NT2/D1 (cell line): ENCODE data around the gene PRR29.

Source experiments
- DNase-seq: peaks from one replicate; pipeline ENCODE4 v3.0.0-alpha.2; 2011; ENCODE audit warnings: low read depth, low spot score
- H3K27me3 ChIP-seq: 2 replicates; pipeline ENCODE4 v1.6.0; 2011; ENCODE audit warnings: mild to moderate bottlenecking; ENCODE audit not compliant: insufficient read length, insufficient read depth
- H3K36me3 ChIP-seq: 2 replicates; pipeline ENCODE4 v1.6.1; 2011; ENCODE audit warnings: mild to moderate bottlenecking, low read length, mixed read lengths; ENCODE audit not compliant: insufficient read depth, insufficient read length
- H3K4me1 ChIP-seq: 2 replicates; pipeline ENCODE4 v1.5.1; 2011; ENCODE audit not compliant: insufficient read depth, insufficient read length
- H3K4me3 ChIP-seq: 2 replicates; pipeline ENCODE4 v1.5.1; 2011; ENCODE audit warnings: low read depth; ENCODE audit not compliant: insufficient read length
- H3K9ac ChIP-seq: 2 replicates; pipeline ENCODE4 v1.6.0; 2011; ENCODE audit warnings: low read depth; ENCODE audit not compliant: insufficient read length
- H3K9me3 ChIP-seq: 2 replicates; pipeline ENCODE4 v1.5.1; 2011; ENCODE audit warnings: mild to moderate bottlenecking, low read length; ENCODE audit not compliant: insufficient read depth
- SUZ12 ChIP-seq: IDR thresholded peaks from 2 replicates; pipeline ENCODE4 v1.6.1; 2011; ENCODE audit not compliant: insufficient read length, insufficient read depth; ENCODE audit errors: extremely low read depth
- YY1 ChIP-seq: IDR thresholded peaks from 2 replicates; pipeline ENCODE4 v1.6.1; 2011; ENCODE audit not compliant: insufficient read length, insufficient read depth
- ZNF274 ChIP-seq: IDR thresholded peaks from 2 replicates; pipeline ENCODE4 v1.6.1; 2011; ENCODE audit warnings: mild to moderate bottlenecking, low read depth, low read length

PRR29 gene

GRCh38 chr17:63966646-63967264 is 31.4 kb upstream of the PRR29 start:
- Histone ChIP-seq H3K4me3 (no peak overlapping the region), H3K9ac (no peak overlapping the region), H3K4me1 (peaks cover 14% of the 10 kb centered on the region), H3K9me3 (no peaks in the 10 kb centered on the region), H3K36me3 (no peaks in the 10 kb centered on the region), H3K27me3 (no peaks in the 10 kb centered on the region)
- no peak for DNase-seq
- TF ChIP-seq SUZ12 (no peak), ZNF274 (no peak), YY1 (no peak)

GRCh38 chr17:63967953-63968352 is 30.2 kb upstream of the PRR29 start:
- no peak overlapping the region for H3K4me3 ChIP-seq
- peaks cover 5% of the 10 kb centered on the region for H3K4me1 ChIP-seq
- no peak for DNase-seq
- TF ChIP-seq YY1 (no peak), ZNF274 (no peak), SUZ12 (no peak)
- no peaks in the 10 kb centered on the region for H3K9me3 ChIP-seq
- no peaks in the 10 kb centered on the region for H3K27me3 ChIP-seq
- H3K36me3 ChIP-seq: no peaks in the 10 kb centered on the region
- H3K9ac ChIP-seq: no peak overlapping the region

GRCh38 chr17:63969278-63969677 is 28.9 kb upstream of the PRR29 start:
- no peaks in the 10 kb centered on the region for H3K36me3 ChIP-seq
- no peaks in the 10 kb centered on the region for H3K27me3 ChIP-seq
- no peak overlapping the region for H3K4me3 ChIP-seq
- H3K9ac ChIP-seq: no peak overlapping the region
- no peaks in the 10 kb centered on the region for H3K9me3 ChIP-seq
- peaks cover 12% of the 10 kb centered on the region for H3K4me1 ChIP-seq
- DNase-seq: no peak
- no peak for TF ChIP-seq YY1
- no peak for TF ChIP-seq ZNF274
- TF ChIP-seq SUZ12: no peak

DNA sequence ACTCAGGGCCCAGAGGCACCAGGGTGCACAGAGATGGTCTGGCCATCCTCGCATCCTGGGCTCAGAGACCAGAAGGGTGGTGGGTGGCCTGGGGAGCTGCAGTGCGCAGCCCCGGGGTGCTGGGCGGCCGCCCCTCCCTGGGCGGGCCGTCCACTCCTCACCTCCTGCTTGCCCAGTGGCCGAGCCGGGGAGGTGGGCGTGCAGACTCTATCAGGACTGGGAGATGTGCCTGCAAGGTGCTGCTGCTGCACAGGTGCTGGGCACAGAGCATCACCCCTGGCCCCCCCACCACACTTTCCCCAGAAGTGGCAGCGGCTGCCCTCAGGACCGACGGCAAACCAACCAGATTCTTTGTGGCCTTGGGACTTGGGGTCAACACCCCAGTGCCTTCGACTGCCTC is 25.4 kb upstream of the PRR29 start, which contains the start of gene SCN4A:
TSS of gene SCN4A (minus strand) at position 123 of the 400 bp plus-strand sequence. CDS start at position 46, 77 bp downstream.
- peaks cover 11% of the 10 kb centered on the region for H3K4me1 ChIP-seq
- H3K27me3 ChIP-seq: no peaks in the 10 kb centered on the region
- no peak for DNase-seq
- no peaks in the 10 kb centered on the region for H3K9me3 ChIP-seq
- TF ChIP-seq ZNF274 (no peak), YY1 (no peak), SUZ12 (no peak)
- no peak within 1 kb of the TSS for H3K9ac ChIP-seq
- H3K36me3 ChIP-seq: no peaks in the 10 kb centered on the region
- no peak within 1 kb of the TSS for H3K4me3 ChIP-seq

DNA sequence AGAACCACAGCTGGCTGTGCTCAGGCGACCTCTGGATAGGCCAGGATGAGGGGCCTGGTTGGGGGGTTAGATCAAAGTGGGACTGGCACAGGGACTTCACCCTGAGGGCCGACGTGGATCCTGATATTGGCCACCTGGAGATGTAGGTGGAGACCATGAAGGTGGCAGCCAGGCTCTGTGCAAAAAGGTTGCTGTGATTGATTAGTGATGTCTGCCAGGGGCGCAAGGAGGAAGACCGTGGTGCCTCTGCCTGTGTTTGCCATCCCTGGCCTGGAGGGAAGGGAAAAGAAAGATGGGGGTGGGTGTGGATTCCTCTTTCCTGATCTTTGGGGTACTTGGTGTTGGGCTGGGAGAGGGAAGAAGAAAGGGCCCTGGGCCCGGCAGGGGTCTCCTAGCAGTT is 24.9 kb upstream of the PRR29 start:
- Histone ChIP-seq H3K36me3 (no peaks in the 10 kb centered on the region), H3K27me3 (no peaks in the 10 kb centered on the region), H3K9ac (no peak overlapping the region), H3K4me1 (peaks cover 11% of the 10 kb centered on the region), H3K4me3 (no peak overlapping the region), H3K9me3 (no peaks in the 10 kb centered on the region)
- TF ChIP-seq ZNF274 (no peak), YY1 (no peak), SUZ12 (no peak)
- no peak for DNase-seq

DNA sequence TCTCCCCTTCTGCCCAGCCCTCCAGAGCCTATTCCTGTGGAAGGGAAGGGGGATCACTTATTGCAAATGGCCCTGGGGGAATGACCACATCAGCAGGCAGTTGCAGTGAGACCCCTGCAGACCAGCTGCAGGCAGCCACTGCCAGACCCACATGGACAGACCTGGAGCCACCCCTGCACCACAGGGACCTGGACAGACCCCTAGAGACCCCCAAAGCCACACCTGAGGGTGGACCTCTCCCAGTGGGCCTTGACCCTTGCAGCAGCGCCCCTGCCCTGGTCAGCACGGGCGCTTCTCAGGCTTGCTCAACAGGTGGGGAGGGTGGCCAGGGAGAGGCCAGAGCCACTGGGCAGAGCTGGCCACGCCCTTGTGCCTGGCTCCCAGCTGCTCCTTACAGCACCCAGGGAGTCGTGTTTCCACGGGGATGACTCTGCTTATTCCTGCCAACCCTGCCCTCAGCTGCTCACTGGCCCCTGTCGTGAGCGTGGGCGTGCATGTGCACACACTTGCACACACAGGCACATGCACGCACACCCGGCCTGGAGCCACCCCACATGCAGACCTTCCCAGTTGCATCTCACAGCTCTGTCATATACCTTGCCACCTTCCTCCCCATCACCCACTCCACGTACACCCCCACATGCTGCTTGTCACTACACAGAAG is 24.1 kb upstream of the PRR29 start:
- H3K9ac ChIP-seq: no peak overlapping the region
- peaks cover 11% of the 10 kb centered on the region for H3K4me1 ChIP-seq
- H3K4me3 ChIP-seq: no peak overlapping the region
- no peaks in the 10 kb centered on the region for H3K9me3 ChIP-seq
- TF ChIP-seq ZNF274 (no peak), SUZ12 (no peak), YY1 (no peak)
- no peaks in the 10 kb centered on the region for H3K36me3 ChIP-seq
- H3K27me3 ChIP-seq: no peaks in the 10 kb centered on the region
- DNase-seq: no peak

DNA sequence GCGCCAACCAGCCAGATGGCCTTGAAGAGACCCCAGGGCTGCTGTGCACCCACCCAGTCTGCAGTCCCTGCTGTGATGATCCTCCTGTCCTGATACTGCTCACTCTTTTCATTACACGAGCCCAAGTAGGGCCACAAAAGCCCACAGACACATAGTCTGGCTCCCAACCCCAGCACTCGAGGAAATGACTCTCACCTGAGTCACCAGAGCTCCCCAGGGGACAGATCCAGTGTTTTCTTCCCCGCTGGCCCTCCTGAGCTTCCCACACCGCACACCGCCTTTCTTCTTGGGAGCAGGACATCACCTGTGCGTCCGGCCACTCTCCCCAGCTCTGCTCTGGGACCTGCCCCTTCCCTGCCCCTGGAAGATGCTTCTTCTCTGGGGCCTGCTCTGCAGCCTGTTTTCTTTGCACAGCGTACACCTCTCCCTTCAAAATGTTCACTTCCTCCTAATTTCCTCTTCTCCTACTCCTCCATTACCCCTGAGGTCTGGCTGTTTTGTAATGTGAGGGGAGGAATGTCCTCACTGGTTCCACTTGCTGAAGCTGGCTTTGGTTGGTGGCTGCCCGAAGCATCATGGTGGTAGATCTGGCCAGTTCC is 23.5 kb upstream of the PRR29 start:
- DNase-seq: no peak
- Histone ChIP-seq H3K4me1 (peaks cover 11% of the 10 kb centered on the region), H3K36me3 (no peaks in the 10 kb centered on the region), H3K27me3 (no peaks in the 10 kb centered on the region), H3K9me3 (no peaks in the 10 kb centered on the region), H3K9ac (no peak overlapping the region), H3K4me3 (no peak overlapping the region)
- no peak for TF ChIP-seq YY1
- no peak for TF ChIP-seq SUZ12
- no peak for TF ChIP-seq ZNF274
